Measurements from ENCODE around the gene SNORC. TPM values are rescaled to one million over a fixed set of nuclear protein-coding genes. Genes with fewer than 3 reads are reported as not detected.

Gene SNORC
- 0.10 and 1.6 TPM in 2 replicates for total RNA-seq

GRCh38 chr2:232870018-232870765 is at the start of gene SNORC:
Gene SNORC, plus strand, starts transcription at chr2:232870264. Its CDS starts 78 bp downstream, at chr2:232870342.

Other genes with a start within 250 kb of the SNORC start
- gene EFHD1, start 236.7 kb upstream of the SNORC start, total RNA-seq = 0.20 TPM in 1 of 2 replicates, not detected in the other
- gene GIGYF2, start 172.9 kb upstream of the SNORC start, total RNA-seq = 28.2 and 33.0 TPM in 2 replicates
- gene KCNJ13, start 93.7 kb upstream of the SNORC start, total RNA-seq = not detected in 2 replicates
- 0.53 and 1.1 TPM in 2 replicates for gene NGEF, start 143.0 kb downstream of the SNORC start, total RNA-seq
- gene NEU2, start 162.4 kb downstream of the SNORC start, total RNA-seq = not detected in 2 replicates
- 15.8 and 17.5 TPM in 2 replicates for gene INPP5D, start 190.1 kb downstream of the SNORC start, total RNA-seq